Hepatocyte (in vitro differentiated cells): ENCODE measurements around the gene TSPAN9.

Experiments
- CTCF ChIP-seq: fragments of 200-600 bp; sonication (generic); IDR thresholded peaks from 2 replicates; pipeline ENCODE4 v1.5.1; 2016; ENCODE audit warnings: antibody characterized with exemption, mild to moderate bottlenecking; ENCODE audit not compliant: poor library complexity
- EZH2 ChIP-seq: fragments of 200-600 bp; sonication (generic); IDR thresholded peaks from 2 replicates; pipeline ENCODE4 v1.6.1; 2016; ENCODE audit warnings: antibody characterized with exemption, mild to moderate bottlenecking, borderline replicate concordance

- TF ChIP-seq CTCF, result no peak
- no peak for TF ChIP-seq EZH2
These were observed 40.0 kb downstream of the TSPAN9 start for GRCh38 chr12:3117144-3117581.
